Type B pancreatic cell (in vitro differentiated cells): ENCODE results near the gene EEF1AKMT1. TPM values are rescaled to one million over a fixed set of nuclear protein-coding genes. Genes with fewer than 3 reads are reported as not detected.

Experiments used
- DNase-seq: peaks from one replicate; pipeline ENCODE4 v3.0.0; 2021; ENCODE audit warnings: mixed read lengths; ENCODE audit not compliant: unreplicated experiment; ENCODE audit errors: extremely low spot score
- H3K27ac Mint-ChIP-seq: 2 replicates; pipeline ENCODE4 v1.8.0; 2021; ENCODE audit warnings: mild to moderate bottlenecking, mixed read lengths
- H3K27me3 Mint-ChIP-seq: 2 replicates; pipeline ENCODE4 v1.8.0; 2021; ENCODE audit warnings: mixed read lengths
- H3K36me3 Mint-ChIP-seq: 2 replicates; pipeline ENCODE4 v1.8.0; 2021; ENCODE audit warnings: mixed read lengths
- H3K4me1 Mint-ChIP-seq: one replicate; pipeline ENCODE4 v1.8.0; 2021; ENCODE audit warnings: mixed read lengths; ENCODE audit not compliant: unreplicated experiment
- H3K4me3 Mint-ChIP-seq: 2 replicates; pipeline ENCODE4 v1.8.0; 2021; ENCODE audit warnings: mild to moderate bottlenecking, mixed read lengths
- H3K9me3 Mint-ChIP-seq: 2 replicates; pipeline ENCODE4 v1.8.0; 2021; ENCODE audit warnings: mixed read lengths
- total RNA-seq: library from RNA; stranded (reverse); gene quantifications from 2 replicates; pipeline ENCODE4 v1.2.1, GENCODE V29; 2021; ENCODE audit warnings: low replicate concordance
- TF ChIP-seq, protein P1 (sequence below): fragments of 200-600 bp; sonication (generic); conservative IDR thresholded peaks from 2 replicates; pipeline ENCODE4 v1.5.0; 2021; ENCODE audit warnings: antibody characterized with exemption, mild to moderate bottlenecking

The EEF1AKMT1 gene
- total RNA-seq, 1 donor from 2014 or later = 11.3 TPM

GRCh38 chr13:20740021-20740420, 33.7 kb downstream of the EEF1AKMT1 start:
- Mint-ChIP-seq H3K27me3 (no peaks in the 10 kb centered on the region), H3K9me3 (peaks cover 4% of the 10 kb centered on the region), H3K4me3 (no peak overlapping the region), H3K36me3 (peaks cover 6% of the 10 kb centered on the region), H3K4me1 (no peaks in the 10 kb centered on the region), H3K27ac (no peak overlapping the region)
- TF ChIP-seq, protein P1, sequence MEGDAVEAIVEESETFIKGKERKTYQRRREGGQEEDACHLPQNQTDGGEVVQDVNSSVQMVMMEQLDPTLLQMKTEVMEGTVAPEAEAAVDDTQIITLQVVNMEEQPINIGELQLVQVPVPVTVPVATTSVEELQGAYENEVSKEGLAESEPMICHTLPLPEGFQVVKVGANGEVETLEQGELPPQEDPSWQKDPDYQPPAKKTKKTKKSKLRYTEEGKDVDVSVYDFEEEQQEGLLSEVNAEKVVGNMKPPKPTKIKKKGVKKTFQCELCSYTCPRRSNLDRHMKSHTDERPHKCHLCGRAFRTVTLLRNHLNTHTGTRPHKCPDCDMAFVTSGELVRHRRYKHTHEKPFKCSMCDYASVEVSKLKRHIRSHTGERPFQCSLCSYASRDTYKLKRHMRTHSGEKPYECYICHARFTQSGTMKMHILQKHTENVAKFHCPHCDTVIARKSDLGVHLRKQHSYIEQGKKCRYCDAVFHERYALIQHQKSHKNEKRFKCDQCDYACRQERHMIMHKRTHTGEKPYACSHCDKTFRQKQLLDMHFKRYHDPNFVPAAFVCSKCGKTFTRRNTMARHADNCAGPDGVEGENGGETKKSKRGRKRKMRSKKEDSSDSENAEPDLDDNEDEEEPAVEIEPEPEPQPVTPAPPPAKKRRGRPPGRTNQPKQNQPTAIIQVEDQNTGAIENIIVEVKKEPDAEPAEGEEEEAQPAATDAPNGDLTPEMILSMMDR = no peak
- no peak for DNase-seq

GRCh38 chr13:20738616-20739015, 35.1 kb downstream of the EEF1AKMT1 start:
- no peaks in the 10 kb centered on the region for H3K27me3 Mint-ChIP-seq

DNA sequence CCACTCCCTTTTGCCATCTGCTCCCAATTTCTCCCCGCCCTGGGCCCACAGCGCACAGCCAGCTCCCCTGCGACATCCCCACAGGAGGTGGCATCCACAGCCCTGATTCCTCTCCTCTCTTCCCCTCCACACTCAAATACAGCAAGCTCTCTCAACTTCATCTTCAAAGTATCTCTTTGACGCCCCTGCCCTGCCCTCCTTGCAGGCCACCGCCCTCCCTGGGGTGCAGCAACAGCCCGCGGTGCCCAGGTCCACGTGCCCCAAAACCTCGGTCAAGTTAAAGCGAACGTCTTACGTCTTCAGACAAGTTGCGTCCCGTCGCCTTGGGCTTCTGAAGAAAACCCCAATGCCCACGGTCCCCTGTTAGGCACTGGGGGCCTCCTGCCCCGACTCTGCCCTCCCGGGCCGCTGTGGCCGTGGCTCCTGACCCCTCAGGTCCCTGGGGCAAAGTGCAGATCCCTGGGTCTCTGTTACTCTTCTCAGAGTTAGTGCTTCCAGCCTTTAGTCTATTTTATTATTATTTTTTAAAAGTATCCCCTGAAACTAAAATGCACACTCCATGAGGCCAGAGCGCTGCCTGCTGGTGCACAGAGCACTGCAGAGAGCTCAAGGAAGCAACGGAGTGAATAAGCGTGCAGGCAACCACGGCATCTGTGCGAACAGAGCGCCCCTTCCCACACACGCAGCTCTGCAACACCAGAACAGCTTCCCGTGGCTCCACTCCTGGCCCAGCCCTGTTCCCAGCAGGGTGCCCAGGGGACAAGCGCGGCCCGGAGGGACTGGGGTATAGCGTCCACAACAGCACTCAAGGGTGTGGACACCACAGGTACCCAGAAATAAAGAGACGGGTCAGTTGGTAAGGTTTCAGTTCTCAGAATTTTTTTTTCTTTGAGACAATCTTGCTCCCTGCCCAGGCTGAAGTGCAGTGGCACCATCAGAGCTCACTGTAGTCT, 43.9 kb downstream of the EEF1AKMT1 start:
- no peaks in the 10 kb centered on the region for H3K9me3 Mint-ChIP-seq
- no peak overlapping the region for H3K27ac Mint-ChIP-seq
- no peak for DNase-seq
- peaks cover 21% of the 10 kb centered on the region for H3K36me3 Mint-ChIP-seq
- H3K27me3 Mint-ChIP-seq = no peaks in the 10 kb centered on the region
- H3K4me1 Mint-ChIP-seq = peaks cover 14% of the 10 kb centered on the region
- H3K4me3 Mint-ChIP-seq = no peak overlapping the region
- TF ChIP-seq, protein P1 = no peak

More at GRCh38 chr13:20738616-20739015, 35.1 kb downstream of the EEF1AKMT1 start:
- no peak overlapping the region for H3K4me3 Mint-ChIP-seq
- H3K4me1 Mint-ChIP-seq = no peaks in the 10 kb centered on the region
- peaks cover 15% of the 10 kb centered on the region for H3K36me3 Mint-ChIP-seq
- TF ChIP-seq, protein P1 = no peak
- no peak for DNase-seq
- H3K27ac Mint-ChIP-seq = no peak overlapping the region
- peaks cover 4% of the 10 kb centered on the region for H3K9me3 Mint-ChIP-seq

GRCh38 chr13:20728579-20729311, 45.0 kb downstream of the EEF1AKMT1 start:
- Mint-ChIP-seq H3K9me3 (no peaks in the 10 kb centered on the region), H3K4me3 (no peak overlapping the region), H3K27me3 (no peaks in the 10 kb centered on the region), H3K27ac (no peak overlapping the region), H3K36me3 (peaks cover 13% of the 10 kb centered on the region), H3K4me1 (peaks cover 14% of the 10 kb centered on the region)
- TF ChIP-seq, protein P1 = no peak
- no peak for DNase-seq

- no peak overlapping the region for H3K4me3 Mint-ChIP-seq
- no peak overlapping the region for H3K27ac Mint-ChIP-seq
- H3K27me3 Mint-ChIP-seq = peaks cover 4% of the 10 kb centered on the region
- peaks cover 14% of the 10 kb centered on the region for H3K4me1 Mint-ChIP-seq
- no peaks in the 10 kb centered on the region for H3K9me3 Mint-ChIP-seq
- H3K36me3 Mint-ChIP-seq = peaks cover 15% of the 10 kb centered on the region
- TF ChIP-seq, protein P1 = no peak
- no peak for DNase-seq
Observed at GRCh38 chr13:20727856-20728255, 45.9 kb downstream of the EEF1AKMT1 start.
